WTC11 (cell line): Measurements from ENCODE around the gene LRP4.

ENCODE experiments used
- FOXJ3 ChIP-seq: sonication (generic); formaldehyde crosslinking; IDR thresholded peaks from 2 replicates; pipeline ENCODE4 v1.9.0; 2021; ENCODE audit warnings: missing genetic modification reagents, mild to moderate bottlenecking, borderline replicate concordance
- KAT7 ChIP-seq: sonication (generic); formaldehyde crosslinking; IDR thresholded peaks from 2 replicates; pipeline ENCODE4 v1.8.1; 2023; ENCODE audit warnings: missing genetic modification reagents, mild to moderate bottlenecking, borderline replicate concordance
- MYBL2 ChIP-seq: sonication (generic); formaldehyde crosslinking; IDR thresholded peaks from 2 replicates; pipeline ENCODE4 v1.8.1; 2023; ENCODE audit warnings: mild to moderate bottlenecking, moderate library complexity, missing genetic modification reagents
- NFYB ChIP-seq: sonication (generic); formaldehyde crosslinking; conservative IDR thresholded peaks from 2 replicates; pipeline ENCODE4 v1.8.0; 2022; ENCODE audit warnings: low read depth, missing genetic modification reagents
- SP1 ChIP-seq: sonication (generic); formaldehyde crosslinking; conservative IDR thresholded peaks from 2 replicates; pipeline ENCODE4 v1.8.1; 2022; ENCODE audit warnings: missing genetic modification reagents
- TF ChIP-seq, protein P1 (sequence below): fragments of 200-600 bp; IDR thresholded peaks from 2 replicates; pipeline ENCODE4 v1.8.0; 2022; ENCODE audit warnings: antibody characterized with exemption
- TF ChIP-seq, protein P2 (sequence below): sonication (generic); formaldehyde crosslinking; IDR thresholded peaks from 2 replicates; pipeline ENCODE4 v1.8.0; 2022; ENCODE audit warnings: mild to moderate bottlenecking, missing genetic modification reagents
- TF ChIP-seq, protein P3 (sequence below): sonication (generic); formaldehyde crosslinking; IDR thresholded peaks from 2 replicates; pipeline ENCODE4 v1.8.0; 2023; ENCODE audit warnings: mild to moderate bottlenecking, missing genetic modification reagents
- TF ChIP-seq, protein P4 (sequence below): sonication (generic); formaldehyde crosslinking; IDR thresholded peaks from 2 replicates; pipeline ENCODE4 v1.8.1; 2022; ENCODE audit warnings: mild to moderate bottlenecking, moderate library complexity, missing genetic modification reagents
- TF ChIP-seq, protein P5 (sequence below): sonication (generic); formaldehyde crosslinking; IDR thresholded peaks from 2 replicates; pipeline ENCODE4 v1.8.1; 2022; ENCODE audit warnings: low read depth, missing genetic modification reagents, borderline replicate concordance
- TF ChIP-seq, protein P6 (sequence below): sonication (generic); formaldehyde crosslinking; IDR thresholded peaks from 2 replicates; pipeline ENCODE4 v1.8.1; 2023; ENCODE audit warnings: mild to moderate bottlenecking, missing genetic modification reagents
- TF ChIP-seq, protein P7 (sequence below): sonication (generic); formaldehyde crosslinking; IDR thresholded peaks from 2 replicates; pipeline ENCODE4 v1.8.1; 2023; ENCODE audit warnings: mild to moderate bottlenecking, missing genetic modification reagents
- TF ChIP-seq, protein P8 (sequence below): sonication (generic); formaldehyde crosslinking; IDR thresholded peaks from 2 replicates; pipeline ENCODE4 v1.8.1; 2023; ENCODE audit warnings: mild to moderate bottlenecking, moderate library complexity, missing genetic modification reagents

DNA sequence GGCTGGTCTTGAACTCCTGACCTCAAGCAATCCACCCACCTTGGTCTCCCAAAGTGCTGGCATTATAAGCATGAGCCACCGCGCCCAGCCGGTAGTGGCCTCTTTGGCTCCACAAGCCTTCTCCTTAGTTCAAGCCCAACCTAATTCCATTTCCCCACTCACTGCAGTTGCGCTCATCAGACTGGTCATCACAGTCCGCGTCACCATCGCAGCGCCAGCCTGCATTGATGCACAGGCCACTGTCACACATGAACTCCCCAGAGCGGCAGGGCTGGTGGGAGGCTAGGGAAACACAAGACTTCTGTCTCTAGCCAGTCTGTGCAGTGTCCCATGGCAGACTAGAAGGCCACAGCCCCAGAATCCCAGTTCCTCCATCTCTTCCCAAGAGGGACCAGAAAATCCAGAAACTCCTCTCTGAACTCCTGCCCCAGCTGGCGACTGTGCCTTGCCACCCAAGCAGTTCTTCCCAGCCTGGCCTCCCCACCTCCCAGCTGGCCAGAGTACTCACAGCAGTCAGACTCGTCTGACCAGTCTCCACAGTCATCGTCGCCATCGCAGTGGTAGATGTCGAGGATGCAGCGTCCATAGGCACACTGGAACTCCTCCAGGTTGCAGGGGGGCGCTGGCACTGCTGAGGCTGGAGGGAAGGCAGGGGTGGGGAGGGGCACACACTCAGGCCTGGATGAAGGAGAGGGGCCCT, 19.8 kb downstream of the LRP4 start:
- TF ChIP-seq, protein P1, sequence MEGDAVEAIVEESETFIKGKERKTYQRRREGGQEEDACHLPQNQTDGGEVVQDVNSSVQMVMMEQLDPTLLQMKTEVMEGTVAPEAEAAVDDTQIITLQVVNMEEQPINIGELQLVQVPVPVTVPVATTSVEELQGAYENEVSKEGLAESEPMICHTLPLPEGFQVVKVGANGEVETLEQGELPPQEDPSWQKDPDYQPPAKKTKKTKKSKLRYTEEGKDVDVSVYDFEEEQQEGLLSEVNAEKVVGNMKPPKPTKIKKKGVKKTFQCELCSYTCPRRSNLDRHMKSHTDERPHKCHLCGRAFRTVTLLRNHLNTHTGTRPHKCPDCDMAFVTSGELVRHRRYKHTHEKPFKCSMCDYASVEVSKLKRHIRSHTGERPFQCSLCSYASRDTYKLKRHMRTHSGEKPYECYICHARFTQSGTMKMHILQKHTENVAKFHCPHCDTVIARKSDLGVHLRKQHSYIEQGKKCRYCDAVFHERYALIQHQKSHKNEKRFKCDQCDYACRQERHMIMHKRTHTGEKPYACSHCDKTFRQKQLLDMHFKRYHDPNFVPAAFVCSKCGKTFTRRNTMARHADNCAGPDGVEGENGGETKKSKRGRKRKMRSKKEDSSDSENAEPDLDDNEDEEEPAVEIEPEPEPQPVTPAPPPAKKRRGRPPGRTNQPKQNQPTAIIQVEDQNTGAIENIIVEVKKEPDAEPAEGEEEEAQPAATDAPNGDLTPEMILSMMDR = no peak
- TF ChIP-seq, protein P2, sequence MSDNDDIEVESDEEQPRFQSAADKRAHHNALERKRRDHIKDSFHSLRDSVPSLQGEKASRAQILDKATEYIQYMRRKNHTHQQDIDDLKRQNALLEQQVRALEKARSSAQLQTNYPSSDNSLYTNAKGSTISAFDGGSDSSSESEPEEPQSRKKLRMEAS (CRISPR knock-in tag) = no peak
- TF ChIP-seq SP1 (CRISPR knock-in tag) (no peak), KAT7 (no peak), MYBL2 (no peak), NFYB (CRISPR knock-in tag) (no peak), FOXJ3 (CRISPR knock-in tag) (no peak)
- TF ChIP-seq, protein P3, sequence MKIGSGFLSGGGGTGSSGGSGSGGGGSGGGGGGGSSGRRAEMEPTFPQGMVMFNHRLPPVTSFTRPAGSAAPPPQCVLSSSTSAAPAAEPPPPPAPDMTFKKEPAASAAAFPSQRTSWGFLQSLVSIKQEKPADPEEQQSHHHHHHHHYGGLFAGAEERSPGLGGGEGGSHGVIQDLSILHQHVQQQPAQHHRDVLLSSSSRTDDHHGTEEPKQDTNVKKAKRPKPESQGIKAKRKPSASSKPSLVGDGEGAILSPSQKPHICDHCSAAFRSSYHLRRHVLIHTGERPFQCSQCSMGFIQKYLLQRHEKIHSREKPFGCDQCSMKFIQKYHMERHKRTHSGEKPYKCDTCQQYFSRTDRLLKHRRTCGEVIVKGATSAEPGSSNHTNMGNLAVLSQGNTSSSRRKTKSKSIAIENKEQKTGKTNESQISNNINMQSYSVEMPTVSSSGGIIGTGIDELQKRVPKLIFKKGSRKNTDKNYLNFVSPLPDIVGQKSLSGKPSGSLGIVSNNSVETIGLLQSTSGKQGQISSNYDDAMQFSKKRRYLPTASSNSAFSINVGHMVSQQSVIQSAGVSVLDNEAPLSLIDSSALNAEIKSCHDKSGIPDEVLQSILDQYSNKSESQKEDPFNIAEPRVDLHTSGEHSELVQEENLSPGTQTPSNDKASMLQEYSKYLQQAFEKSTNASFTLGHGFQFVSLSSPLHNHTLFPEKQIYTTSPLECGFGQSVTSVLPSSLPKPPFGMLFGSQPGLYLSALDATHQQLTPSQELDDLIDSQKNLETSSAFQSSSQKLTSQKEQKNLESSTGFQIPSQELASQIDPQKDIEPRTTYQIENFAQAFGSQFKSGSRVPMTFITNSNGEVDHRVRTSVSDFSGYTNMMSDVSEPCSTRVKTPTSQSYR = no peak
- TF ChIP-seq, protein P4, sequence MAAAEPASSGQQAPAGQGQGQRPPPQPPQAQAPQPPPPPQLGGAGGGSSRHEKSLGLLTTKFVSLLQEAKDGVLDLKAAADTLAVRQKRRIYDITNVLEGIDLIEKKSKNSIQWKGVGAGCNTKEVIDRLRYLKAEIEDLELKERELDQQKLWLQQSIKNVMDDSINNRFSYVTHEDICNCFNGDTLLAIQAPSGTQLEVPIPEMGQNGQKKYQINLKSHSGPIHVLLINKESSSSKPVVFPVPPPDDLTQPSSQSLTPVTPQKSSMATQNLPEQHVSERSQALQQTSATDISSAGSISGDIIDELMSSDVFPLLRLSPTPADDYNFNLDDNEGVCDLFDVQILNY = no peak
- TF ChIP-seq, protein P5, sequence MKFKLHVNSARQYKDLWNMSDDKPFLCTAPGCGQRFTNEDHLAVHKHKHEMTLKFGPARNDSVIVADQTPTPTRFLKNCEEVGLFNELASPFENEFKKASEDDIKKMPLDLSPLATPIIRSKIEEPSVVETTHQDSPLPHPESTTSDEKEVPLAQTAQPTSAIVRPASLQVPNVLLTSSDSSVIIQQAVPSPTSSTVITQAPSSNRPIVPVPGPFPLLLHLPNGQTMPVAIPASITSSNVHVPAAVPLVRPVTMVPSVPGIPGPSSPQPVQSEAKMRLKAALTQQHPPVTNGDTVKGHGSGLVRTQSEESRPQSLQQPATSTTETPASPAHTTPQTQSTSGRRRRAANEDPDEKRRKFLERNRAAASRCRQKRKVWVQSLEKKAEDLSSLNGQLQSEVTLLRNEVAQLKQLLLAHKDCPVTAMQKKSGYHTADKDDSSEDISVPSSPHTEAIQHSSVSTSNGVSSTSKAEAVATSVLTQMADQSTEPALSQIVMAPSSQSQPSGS (CRISPR knock-in tag) = no peak
- TF ChIP-seq, protein P6, sequence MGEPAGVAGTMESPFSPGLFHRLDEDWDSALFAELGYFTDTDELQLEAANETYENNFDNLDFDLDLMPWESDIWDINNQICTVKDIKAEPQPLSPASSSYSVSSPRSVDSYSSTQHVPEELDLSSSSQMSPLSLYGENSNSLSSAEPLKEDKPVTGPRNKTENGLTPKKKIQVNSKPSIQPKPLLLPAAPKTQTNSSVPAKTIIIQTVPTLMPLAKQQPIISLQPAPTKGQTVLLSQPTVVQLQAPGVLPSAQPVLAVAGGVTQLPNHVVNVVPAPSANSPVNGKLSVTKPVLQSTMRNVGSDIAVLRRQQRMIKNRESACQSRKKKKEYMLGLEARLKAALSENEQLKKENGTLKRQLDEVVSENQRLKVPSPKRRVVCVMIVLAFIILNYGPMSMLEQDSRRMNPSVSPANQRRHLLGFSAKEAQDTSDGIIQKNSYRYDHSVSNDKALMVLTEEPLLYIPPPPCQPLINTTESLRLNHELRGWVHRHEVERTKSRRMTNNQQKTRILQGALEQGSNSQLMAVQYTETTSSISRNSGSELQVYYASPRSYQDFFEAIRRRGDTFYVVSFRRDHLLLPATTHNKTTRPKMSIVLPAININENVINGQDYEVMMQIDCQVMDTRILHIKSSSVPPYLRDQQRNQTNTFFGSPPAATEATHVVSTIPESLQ (CRISPR knock-in tag) = no peak
- TF ChIP-seq, protein P7, sequence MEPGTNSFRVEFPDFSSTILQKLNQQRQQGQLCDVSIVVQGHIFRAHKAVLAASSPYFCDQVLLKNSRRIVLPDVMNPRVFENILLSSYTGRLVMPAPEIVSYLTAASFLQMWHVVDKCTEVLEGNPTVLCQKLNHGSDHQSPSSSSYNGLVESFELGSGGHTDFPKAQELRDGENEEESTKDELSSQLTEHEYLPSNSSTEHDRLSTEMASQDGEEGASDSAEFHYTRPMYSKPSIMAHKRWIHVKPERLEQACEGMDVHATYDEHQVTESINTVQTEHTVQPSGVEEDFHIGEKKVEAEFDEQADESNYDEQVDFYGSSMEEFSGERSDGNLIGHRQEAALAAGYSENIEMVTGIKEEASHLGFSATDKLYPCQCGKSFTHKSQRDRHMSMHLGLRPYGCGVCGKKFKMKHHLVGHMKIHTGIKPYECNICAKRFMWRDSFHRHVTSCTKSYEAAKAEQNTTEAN = no peak
- TF ChIP-seq, protein P8, sequence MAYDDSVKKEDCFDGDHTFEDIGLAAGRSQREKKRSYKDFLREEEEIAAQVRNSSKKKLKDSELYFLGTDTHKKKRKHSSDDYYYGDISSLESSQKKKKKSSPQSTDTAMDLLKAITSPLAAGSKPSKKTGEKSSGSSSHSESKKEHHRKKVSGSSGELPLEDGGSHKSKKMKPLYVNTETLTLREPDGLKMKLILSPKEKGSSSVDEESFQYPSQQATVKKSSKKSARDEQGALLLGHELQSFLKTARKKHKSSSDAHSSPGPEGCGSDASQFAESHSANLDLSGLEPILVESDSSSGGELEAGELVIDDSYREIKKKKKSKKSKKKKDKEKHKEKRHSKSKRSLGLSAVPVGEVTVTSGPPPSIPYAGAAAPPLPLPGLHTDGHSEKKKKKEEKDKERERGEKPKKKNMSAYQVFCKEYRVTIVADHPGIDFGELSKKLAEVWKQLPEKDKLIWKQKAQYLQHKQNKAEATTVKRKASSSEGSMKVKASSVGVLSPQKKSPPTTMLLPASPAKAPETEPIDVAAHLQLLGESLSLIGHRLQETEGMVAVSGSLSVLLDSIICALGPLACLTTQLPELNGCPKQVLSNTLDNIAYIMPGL = no peak
